Neural cell (in vitro differentiated cells): ENCODE data around the gene RETSAT. TPM values are rescaled to one million over a fixed set of nuclear protein-coding genes. Genes with fewer than 3 reads are reported as not detected.
A peak's percentile ranks its signal among the peaks of the same experiment; 100 is the strongest.

Source experiments
- H2AFZ ChIP-seq: fragments of 200-600, 300-800 bp; sonication (generic), shearing (Covaris generic); 2 replicates; pipeline ENCODE4 v1.6.0; 2014; ENCODE audit warnings: low read depth, mild to moderate bottlenecking, antibody characterized with exemption, low read length, moderate library complexity
- H3F3A ChIP-seq: fragments of 200-600 bp; shearing (Covaris generic); 2 replicates; pipeline ENCODE4 v1.6.1; 2016; ENCODE audit warnings: mild to moderate bottlenecking, moderate library complexity, mixed read lengths, antibody characterized with exemption, low read length; ENCODE audit not compliant: insufficient read depth, poor library complexity, severe bottlenecking
- H3K27ac ChIP-seq: fragments of 200-600, 300-800 bp; sonication (generic), shearing (Covaris generic); 2 replicates; pipeline ENCODE4 v1.5.1; 2014; ENCODE audit warnings: mild to moderate bottlenecking, low read length, moderate library complexity
- H3K27me3 ChIP-seq: fragments of 300-800, 200-600 bp; sonication (generic), shearing (Covaris generic); 2 replicates; pipeline ENCODE4 v1.6.0; 2014; ENCODE audit warnings: mild to moderate bottlenecking, low read depth, low read length, moderate library complexity; ENCODE audit not compliant: insufficient read depth
- H3K36me3 ChIP-seq: fragments of 300-800, 200-600 bp; sonication (generic), shearing (Covaris generic); 2 replicates; pipeline ENCODE4 v1.5.1; 2014; ENCODE audit warnings: mild to moderate bottlenecking, antibody characterized with exemption, low read length, moderate library complexity; ENCODE audit not compliant: insufficient read depth
- H3K4me2 ChIP-seq: fragments of 300-800, 200-600 bp; sonication (generic), shearing (Covaris generic); 2 replicates; pipeline ENCODE4 v1.6.0; 2014; ENCODE audit warnings: mild to moderate bottlenecking, low read length
- H3K4me3 ChIP-seq: fragments of 300-800, 200-600 bp; sonication (generic), shearing (Covaris generic); 2 replicates; pipeline ENCODE4 v1.5.1; 2014; ENCODE audit warnings: mild to moderate bottlenecking, low read length, moderate library complexity
- H3K79me2 ChIP-seq: fragments of 200-600 bp; shearing (Covaris generic); replicated peaks from 2 replicates; pipeline ENCODE4 v1.6.0; 2014; ENCODE audit warnings: mild to moderate bottlenecking, low read length, moderate library complexity; ENCODE audit not compliant: insufficient read depth
- H3K9ac ChIP-seq: fragments of 300-800, 200-600 bp; sonication (generic), shearing (Covaris generic); 2 replicates; pipeline ENCODE4 v1.6.1; 2016; ENCODE audit warnings: mild to moderate bottlenecking, low read length, mixed read lengths
- H3K9me2 ChIP-seq: fragments of 200-600 bp; shearing (Covaris generic); 2 replicates; pipeline ENCODE4 v1.6.1; 2016; ENCODE audit warnings: mild to moderate bottlenecking, low read length, mixed read lengths; ENCODE audit not compliant: insufficient read depth
- H3K9me3 ChIP-seq: fragments of 200-600, 300-800 bp; sonication (generic), shearing (Covaris generic); 2 replicates; pipeline ENCODE4 v1.6.1; 2016; ENCODE audit warnings: mild to moderate bottlenecking, mixed run types, low read length, moderate library complexity, mixed read lengths
- H4K20me1 ChIP-seq: fragments of 200-600 bp; shearing (Covaris generic); 2 replicates; pipeline ENCODE4 v1.6.1; 2016; ENCODE audit warnings: mild to moderate bottlenecking, mixed run types; ENCODE audit not compliant: insufficient read depth
- EP300 ChIP-seq: fragments of 450-650 bp; conservative IDR thresholded peaks from 2 replicates; pipeline ENCODE4 v1.6.1; 2014; ENCODE audit warnings: antibody characterized with exemption, mild to moderate bottlenecking, moderate library complexity; ENCODE audit not compliant: poor library complexity, severe bottlenecking
- EZH2 ChIP-seq: fragments of 200-600, 300-800 bp; shearing (Covaris generic), sonication (generic); IDR thresholded peaks from 2 replicates; pipeline ENCODE4 v1.6.1; 2014; ENCODE audit warnings: antibody characterized with exemption, low read length, borderline replicate concordance, mild to moderate bottlenecking; ENCODE audit not compliant: insufficient read depth, poor library complexity, severe bottlenecking
- MXI1 ChIP-seq: fragments of 450-650 bp; conservative IDR thresholded peaks from 2 replicates; pipeline ENCODE4 v1.6.1; 2014; ENCODE audit warnings: antibody characterized with exemption, mild to moderate bottlenecking; ENCODE audit not compliant: poor library complexity, severe bottlenecking
- POLR2AphosphoS5 ChIP-seq: IDR thresholded peaks from 2 replicates; pipeline ENCODE4 v1.6.1; 2012
- RAD21 ChIP-seq: fragments of 450-650 bp; conservative IDR thresholded peaks from 2 replicates; pipeline ENCODE4 v1.6.1; 2014; ENCODE audit warnings: antibody characterized with exemption, mild to moderate bottlenecking, moderate library complexity
- SMC3 ChIP-seq: fragments of 450-650 bp; conservative IDR thresholded peaks from 2 replicates; pipeline ENCODE4 v1.6.1; 2014; ENCODE audit warnings: antibody characterized with exemption, mild to moderate bottlenecking, moderate library complexity; ENCODE audit not compliant: poor library complexity
- TAF1 ChIP-seq: IDR thresholded peaks from 2 replicates; pipeline ENCODE4 v1.6.1; 2012; ENCODE audit warnings: low read depth
- polyA plus RNA-seq: library from polyadenylated mRNA; depleted of rRNA; stranded (reverse); fragments of >200 nt; gene quantifications from 2 replicates; pipeline ENCODE4 v1.2.3, GENCODE V29; 2014
- TF ChIP-seq, protein P1 (sequence below): IDR thresholded peaks from 2 replicates; pipeline ENCODE4 v1.6.1; 2012; ENCODE audit warnings: borderline replicate concordance
- TF ChIP-seq, protein P2 (sequence below): fragments of 450-650 bp; IDR thresholded peaks from 2 replicates; pipeline ENCODE4 v1.5.1; 2014; ENCODE audit warnings: antibody characterized with exemption, mild to moderate bottlenecking, moderate library complexity; ENCODE audit not compliant: poor library complexity, severe bottlenecking

Gene RETSAT
- polyA plus RNA-seq, 1 donor from 2014 or later = 10.9 TPM

DNA sequence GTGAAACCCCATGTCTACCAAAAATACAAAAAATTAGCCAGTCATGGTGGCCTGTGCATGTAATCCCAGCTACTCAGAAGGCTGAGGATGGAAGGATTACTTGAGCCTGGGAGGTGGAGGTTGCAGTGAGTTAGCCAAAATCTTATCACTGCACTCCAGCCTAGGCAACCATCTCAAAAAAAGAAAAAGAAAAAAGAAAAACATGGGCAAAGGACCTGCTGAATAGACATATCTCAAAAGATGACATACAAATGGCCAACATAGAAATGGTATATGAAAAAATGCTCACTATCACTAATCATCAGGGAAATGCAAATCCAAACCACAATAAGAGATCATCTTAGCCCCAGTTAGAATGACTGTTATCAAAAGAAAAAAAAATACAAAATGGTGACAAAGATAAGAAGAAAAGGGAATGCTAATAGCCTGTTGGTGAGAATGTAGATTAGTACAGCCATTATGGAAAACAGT, 25.1 kb downstream of the RETSAT start:
- Histone ChIP-seq H2AFZ (no peak overlapping the region), H3K9ac (no peak overlapping the region), H3K9me2 (no peaks in the 10 kb centered on the region), H4K20me1 (no peaks in the 10 kb centered on the region), H3K36me3 (no peaks in the 10 kb centered on the region), H3K4me3 (peak overlapping the region; percentile 74), H3K79me2 (peaks cover 29% of the 10 kb centered on the region), H3K4me2 (no peak overlapping the region), H3F3A (no peaks in the 10 kb centered on the region), H3K27me3 (no peaks in the 10 kb centered on the region), H3K9me3 (no peaks in the 10 kb centered on the region), H3K27ac (no peak overlapping the region)
- TF ChIP-seq EP300 (no peak), TAF1 (no peak), RAD21 (no peak), SMC3 (no peak), MXI1 (no peak), POLR2AphosphoS5 (no peak), EZH2 (no peak)
- TF ChIP-seq, protein P1, sequence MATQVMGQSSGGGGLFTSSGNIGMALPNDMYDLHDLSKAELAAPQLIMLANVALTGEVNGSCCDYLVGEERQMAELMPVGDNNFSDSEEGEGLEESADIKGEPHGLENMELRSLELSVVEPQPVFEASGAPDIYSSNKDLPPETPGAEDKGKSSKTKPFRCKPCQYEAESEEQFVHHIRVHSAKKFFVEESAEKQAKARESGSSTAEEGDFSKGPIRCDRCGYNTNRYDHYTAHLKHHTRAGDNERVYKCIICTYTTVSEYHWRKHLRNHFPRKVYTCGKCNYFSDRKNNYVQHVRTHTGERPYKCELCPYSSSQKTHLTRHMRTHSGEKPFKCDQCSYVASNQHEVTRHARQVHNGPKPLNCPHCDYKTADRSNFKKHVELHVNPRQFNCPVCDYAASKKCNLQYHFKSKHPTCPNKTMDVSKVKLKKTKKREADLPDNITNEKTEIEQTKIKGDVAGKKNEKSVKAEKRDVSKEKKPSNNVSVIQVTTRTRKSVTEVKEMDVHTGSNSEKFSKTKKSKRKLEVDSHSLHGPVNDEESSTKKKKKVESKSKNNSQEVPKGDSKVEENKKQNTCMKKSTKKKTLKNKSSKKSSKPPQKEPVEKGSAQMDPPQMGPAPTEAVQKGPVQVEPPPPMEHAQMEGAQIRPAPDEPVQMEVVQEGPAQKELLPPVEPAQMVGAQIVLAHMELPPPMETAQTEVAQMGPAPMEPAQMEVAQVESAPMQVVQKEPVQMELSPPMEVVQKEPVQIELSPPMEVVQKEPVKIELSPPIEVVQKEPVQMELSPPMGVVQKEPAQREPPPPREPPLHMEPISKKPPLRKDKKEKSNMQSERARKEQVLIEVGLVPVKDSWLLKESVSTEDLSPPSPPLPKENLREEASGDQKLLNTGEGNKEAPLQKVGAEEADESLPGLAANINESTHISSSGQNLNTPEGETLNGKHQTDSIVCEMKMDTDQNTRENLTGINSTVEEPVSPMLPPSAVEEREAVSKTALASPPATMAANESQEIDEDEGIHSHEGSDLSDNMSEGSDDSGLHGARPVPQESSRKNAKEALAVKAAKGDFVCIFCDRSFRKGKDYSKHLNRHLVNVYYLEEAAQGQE = no peak
- TF ChIP-seq, protein P2, sequence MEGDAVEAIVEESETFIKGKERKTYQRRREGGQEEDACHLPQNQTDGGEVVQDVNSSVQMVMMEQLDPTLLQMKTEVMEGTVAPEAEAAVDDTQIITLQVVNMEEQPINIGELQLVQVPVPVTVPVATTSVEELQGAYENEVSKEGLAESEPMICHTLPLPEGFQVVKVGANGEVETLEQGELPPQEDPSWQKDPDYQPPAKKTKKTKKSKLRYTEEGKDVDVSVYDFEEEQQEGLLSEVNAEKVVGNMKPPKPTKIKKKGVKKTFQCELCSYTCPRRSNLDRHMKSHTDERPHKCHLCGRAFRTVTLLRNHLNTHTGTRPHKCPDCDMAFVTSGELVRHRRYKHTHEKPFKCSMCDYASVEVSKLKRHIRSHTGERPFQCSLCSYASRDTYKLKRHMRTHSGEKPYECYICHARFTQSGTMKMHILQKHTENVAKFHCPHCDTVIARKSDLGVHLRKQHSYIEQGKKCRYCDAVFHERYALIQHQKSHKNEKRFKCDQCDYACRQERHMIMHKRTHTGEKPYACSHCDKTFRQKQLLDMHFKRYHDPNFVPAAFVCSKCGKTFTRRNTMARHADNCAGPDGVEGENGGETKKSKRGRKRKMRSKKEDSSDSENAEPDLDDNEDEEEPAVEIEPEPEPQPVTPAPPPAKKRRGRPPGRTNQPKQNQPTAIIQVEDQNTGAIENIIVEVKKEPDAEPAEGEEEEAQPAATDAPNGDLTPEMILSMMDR = no peak

DNA sequence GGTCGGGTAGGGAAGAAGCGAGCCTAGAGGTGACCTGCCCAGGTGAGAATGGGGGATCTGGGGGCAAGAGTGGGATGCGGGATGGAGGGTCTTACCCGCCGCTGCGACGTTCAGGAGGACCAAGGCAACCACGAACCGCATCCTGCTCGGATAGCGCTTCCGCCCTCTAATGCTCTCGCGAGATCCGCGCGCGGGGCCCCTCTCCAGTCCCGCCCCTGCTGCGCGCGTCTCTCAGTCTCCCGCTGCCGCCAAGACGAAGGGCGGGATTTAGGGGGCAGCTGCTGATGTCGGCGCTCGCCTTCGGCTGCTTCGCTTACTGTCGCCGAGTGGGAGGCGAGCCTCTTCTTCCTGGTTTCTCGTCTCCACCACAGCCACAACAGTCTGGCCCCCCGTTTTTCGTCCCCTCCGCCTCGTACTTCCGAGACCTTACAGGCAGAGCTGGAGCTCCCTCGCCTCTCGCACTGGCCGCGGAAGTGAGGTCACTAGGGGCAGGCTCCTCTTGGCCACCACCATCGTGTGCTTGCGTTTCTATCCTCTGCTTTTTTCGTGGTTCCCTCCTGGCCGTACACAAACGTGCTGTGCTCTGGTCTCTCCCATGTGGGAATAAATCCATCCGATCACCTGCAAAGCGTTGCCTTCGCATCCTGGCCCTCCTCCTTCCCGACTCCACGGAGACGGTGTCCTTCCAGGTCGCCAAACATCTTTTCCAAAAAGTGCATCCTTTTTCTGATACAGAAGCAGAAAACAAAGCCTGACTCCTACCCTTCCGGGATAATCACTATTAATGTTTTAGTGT, 26.3 kb downstream of the RETSAT start, which contains the start of gene TGOLN2:
TSS of gene TGOLN2 (minus strand) at position 168 of the 796 bp plus-strand sequence. CDS start at position 141, 27 bp downstream.
- peak; percentile 95 for TF ChIP-seq TAF1
- peak; percentile 83 for TF ChIP-seq MXI1
- TF ChIP-seq, protein P2 = peak; percentile 50
- TF ChIP-seq EP300 = peak; percentile 52
- TF ChIP-seq EZH2 = no peak
- peak; percentile 55 for TF ChIP-seq SMC3
- TF ChIP-seq, protein P1 = peak; percentile 93
- no peak for TF ChIP-seq RAD21
- peak; percentile 99 for TF ChIP-seq POLR2AphosphoS5
- H3K9ac ChIP-seq = peak within 1 kb of the TSS; percentile 95
- H3K79me2 ChIP-seq = peaks cover 29% of the 10 kb centered on the region
- peak within 1 kb of the TSS; percentile 97 for H3K27ac ChIP-seq
- peak within 1 kb of the TSS; percentile 98 for H2AFZ ChIP-seq
- H3F3A ChIP-seq = no peaks in the 10 kb centered on the region
- no peaks in the 10 kb centered on the region for H3K27me3 ChIP-seq
- H3K9me2 ChIP-seq = no peaks in the 10 kb centered on the region
- peak within 1 kb of the TSS; percentile 94 for H3K4me2 ChIP-seq
- no peaks in the 10 kb centered on the region for H3K36me3 ChIP-seq
- no peaks in the 10 kb centered on the region for H3K9me3 ChIP-seq
- H4K20me1 ChIP-seq = no peaks in the 10 kb centered on the region
- peak within 1 kb of the TSS; percentile 74 for H3K4me3 ChIP-seq
